ENCODE data around the gene TAOK3. TPM values are rescaled to one million over a fixed set of nuclear protein-coding genes. Genes with fewer than 3 reads are reported as not detected.

The TAOK3 gene
- total and polyA plus RNA-seq, 2 of the 4 experiments (the other 2 are of a cell fraction), result 26.3 to 54.5 TPM

Other genes with a start within 250 kb of the TAOK3 start
- 129 and 137 TPM in 2 replicates for gene PEBP1, start 236.8 kb downstream of the TAOK3 start, total RNA-seq (2012; rRNA removed)
- 161 and 180 TPM in 2 replicates for gene PEBP1, start 236.8 kb downstream of the TAOK3 start, polyA plus RNA-seq (2012; rRNA removed)
- gene SUDS3, start 3.6 kb upstream of the TAOK3 start, total RNA-seq (2012; rRNA removed), result 13.8 and 23.9 TPM in 2 replicates
- gene SUDS3, start 3.6 kb upstream of the TAOK3 start, polyA plus RNA-seq (2012; rRNA removed), result 10.7 and 13.4 TPM in 2 replicates